ENCODE results near the gene MAT2B. TPM values are rescaled to one million over a fixed set of nuclear protein-coding genes. Genes with fewer than 3 reads are reported as not detected.

Gene MAT2B
- polyA plus RNA-seq, 1 experiment, result 86.4 TPM

DNA sequence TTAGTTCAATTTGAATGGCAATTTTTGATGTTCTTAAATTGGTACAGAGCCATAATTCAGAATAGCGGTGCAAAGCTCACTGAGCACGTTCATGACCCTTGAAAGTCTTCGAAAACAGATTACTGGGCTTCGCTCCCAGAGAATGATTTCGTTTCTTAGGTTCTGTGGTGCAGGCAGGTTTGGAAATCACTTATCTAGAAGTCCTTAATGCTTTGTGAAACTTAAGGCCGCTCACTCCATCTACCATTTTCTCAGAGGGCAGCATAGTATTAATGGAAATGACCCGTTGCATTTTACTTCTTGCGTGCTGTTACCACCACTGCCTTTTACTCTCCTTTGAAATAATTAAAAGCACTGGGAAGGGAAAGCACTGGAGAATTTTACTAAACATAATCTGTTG, 2.9 kb upstream of the MAT2B start:
- peak overlapping the region; percentile 88 for H3K4me3 ChIP-seq (ENCODE audit: low read depth, low read length)
- TF ChIP-seq, protein P1, sequence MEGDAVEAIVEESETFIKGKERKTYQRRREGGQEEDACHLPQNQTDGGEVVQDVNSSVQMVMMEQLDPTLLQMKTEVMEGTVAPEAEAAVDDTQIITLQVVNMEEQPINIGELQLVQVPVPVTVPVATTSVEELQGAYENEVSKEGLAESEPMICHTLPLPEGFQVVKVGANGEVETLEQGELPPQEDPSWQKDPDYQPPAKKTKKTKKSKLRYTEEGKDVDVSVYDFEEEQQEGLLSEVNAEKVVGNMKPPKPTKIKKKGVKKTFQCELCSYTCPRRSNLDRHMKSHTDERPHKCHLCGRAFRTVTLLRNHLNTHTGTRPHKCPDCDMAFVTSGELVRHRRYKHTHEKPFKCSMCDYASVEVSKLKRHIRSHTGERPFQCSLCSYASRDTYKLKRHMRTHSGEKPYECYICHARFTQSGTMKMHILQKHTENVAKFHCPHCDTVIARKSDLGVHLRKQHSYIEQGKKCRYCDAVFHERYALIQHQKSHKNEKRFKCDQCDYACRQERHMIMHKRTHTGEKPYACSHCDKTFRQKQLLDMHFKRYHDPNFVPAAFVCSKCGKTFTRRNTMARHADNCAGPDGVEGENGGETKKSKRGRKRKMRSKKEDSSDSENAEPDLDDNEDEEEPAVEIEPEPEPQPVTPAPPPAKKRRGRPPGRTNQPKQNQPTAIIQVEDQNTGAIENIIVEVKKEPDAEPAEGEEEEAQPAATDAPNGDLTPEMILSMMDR (IDR thresholded peaks at IDR 0.05; ENCODE audit: low read depth, low read length), result no peak
- H3K27ac ChIP-seq (ENCODE audit: low read depth, low read length), result peak overlapping the region; percentile 53
- CTCF ChIA-PET, result interaction anchor here (0.6 to 4.6 kb wide), 6 partner anchors 10 to 39 kb away, joined by 3 to 27 read pairs (median 3); no protein-coding TSS in a partner anchor
- DNase-seq (ENCODE audit: low read depth, low spot score), result no peak
- no peaks in the 10 kb centered on the region for H3K9me3 ChIP-seq (ENCODE audit: control insufficient read depth, insufficient read depth, low read length)
- POLR2A ChIA-PET, result interaction anchor here (2.3 kb wide), 1 partner anchor 42 kb away, joined by 13 read pairs; the partner anchor contains the start of genes HMMR and NUDCD2
- no peaks in the 10 kb centered on the region for H3K27me3 ChIP-seq (ENCODE audit: control insufficient read depth, insufficient read depth, low read length)

DNA sequence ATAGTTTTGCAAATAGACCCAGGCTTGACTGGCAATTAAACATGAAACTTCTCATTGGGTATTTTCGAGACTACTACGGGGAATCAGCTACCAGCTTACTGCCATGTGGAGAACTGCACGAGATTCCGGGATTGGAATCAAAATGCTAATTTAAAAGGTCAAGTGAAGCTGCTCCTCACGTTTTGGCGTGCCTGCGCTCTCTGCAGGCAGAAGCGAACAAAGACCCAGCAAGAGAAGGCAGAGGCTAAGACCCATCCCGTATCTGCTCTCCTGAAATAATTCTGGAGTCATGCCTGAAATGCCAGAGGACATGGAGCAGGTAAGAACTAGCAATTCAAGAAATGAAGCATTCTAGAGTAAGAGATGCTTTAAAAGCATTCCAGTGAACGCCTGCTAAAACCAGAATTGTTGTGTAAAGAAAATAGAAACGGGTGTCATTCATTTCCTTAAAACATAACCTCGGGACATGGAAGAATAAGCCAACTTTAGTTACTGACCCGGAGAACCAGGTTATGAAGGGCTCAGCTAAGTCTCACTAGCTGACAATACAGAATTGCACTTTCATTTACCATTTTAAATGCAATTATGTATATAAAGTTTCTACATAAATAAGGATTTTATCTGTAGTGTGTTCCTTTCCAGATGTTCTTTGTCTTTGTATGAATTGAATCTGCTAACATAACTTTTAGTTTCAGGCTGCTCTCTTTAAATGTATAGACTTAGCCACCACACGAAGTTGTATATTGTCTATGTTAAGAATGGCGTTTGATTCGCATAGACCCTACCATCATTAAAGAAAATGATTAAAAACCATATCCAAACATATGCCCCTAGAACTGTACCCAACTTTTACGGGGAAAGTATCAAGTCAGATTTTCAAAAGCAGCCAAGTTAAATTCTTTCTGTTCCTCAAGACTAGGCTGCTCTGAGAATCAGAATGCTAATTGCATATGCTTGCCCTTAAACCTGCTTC, 2.0 kb upstream of the MAT2B start:
- TF ChIP-seq, protein P1 (IDR thresholded peaks at IDR 0.05; ENCODE audit: low read depth, low read length), result peak; percentile 50
- peak overlapping the region; percentile 88 for H3K27ac ChIP-seq (ENCODE audit: low read depth, low read length)
- ChIA-PET POLR2A (interaction anchor here (2.3 kb wide), 1 partner anchor 43 kb away, joined by 13 read pairs; the partner anchor contains the start of genes HMMR and NUDCD2), CTCF (interaction anchor here (0.6 to 4.6 kb wide), 6 partner anchors 11 to 39 kb away, joined by 3 to 27 read pairs (median 3); no protein-coding TSS in a partner anchor)
- no peaks in the 10 kb centered on the region for H3K27me3 ChIP-seq (ENCODE audit: control insufficient read depth, insufficient read depth, low read length)
- peak overlapping the region; percentile 88 for H3K4me3 ChIP-seq (ENCODE audit: low read depth, low read length)
- H3K9me3 ChIP-seq (ENCODE audit: control insufficient read depth, insufficient read depth, low read length), result no peaks in the 10 kb centered on the region
- no peak for DNase-seq (ENCODE audit: low read depth, low spot score)

DNA sequence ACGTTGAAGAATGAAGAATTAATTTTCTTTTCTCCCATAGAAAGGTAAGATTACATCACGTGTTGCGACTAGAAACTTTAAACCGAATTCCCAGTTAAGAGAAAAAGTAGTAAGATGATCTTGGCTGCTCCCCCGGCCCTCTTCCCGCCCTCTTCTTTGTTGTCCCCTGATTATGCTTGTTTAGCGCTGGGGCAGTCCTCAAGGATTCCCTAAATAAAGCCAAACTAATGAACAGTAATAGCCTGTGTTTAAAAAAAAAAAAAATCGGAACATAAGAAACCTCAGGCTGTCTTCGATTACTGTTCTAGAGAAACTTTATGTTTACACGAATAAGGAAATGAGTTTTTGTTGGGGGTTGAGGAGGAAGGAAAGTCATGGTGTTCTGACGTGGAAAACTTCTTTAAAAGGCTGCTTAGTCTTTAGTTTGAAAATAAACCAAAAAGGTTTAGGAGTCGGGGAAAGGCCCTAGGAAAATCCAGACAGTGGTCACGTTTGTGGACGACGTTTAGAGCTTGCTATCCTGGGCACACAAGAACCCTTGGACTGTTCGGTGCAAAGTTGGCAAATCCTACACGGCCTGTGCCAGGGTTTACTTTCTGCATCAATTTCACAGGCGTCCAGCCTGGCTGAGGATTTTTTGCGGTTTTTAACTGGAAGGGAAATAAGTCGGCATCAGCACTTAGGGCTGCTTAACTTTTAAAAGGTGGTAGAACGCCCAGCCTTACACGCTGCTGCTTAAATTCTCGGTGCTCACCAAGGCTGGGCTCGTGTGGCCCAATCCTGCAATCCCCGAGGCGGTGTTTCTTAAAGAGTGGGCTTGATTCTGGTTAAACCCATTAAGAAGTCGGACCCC, 1.1 kb upstream of the MAT2B start:
- Histone ChIP-seq H3K4me3 (ENCODE audit: low read depth, low read length) (peak overlapping the region; percentile 88), H3K27ac (ENCODE audit: low read depth, low read length) (peak overlapping the region; percentile 88), H3K9me3 (ENCODE audit: control insufficient read depth, insufficient read depth, low read length) (no peaks in the 10 kb centered on the region), H3K27me3 (ENCODE audit: control insufficient read depth, insufficient read depth, low read length) (no peaks in the 10 kb centered on the region)
- CTCF ChIA-PET, result interaction anchor here (4.6 kb wide), 1 partner anchor 30 kb away, joined by 27 read pairs; no protein-coding TSS in a partner anchor
- DNase-seq (ENCODE audit: low read depth, low spot score), result no peak
- TF ChIP-seq, protein P1 (IDR thresholded peaks at IDR 0.05; ENCODE audit: low read depth, low read length), result no peak
- POLR2A ChIA-PET, result interaction anchor here (2.3 kb wide), 1 partner anchor 44 kb away, joined by 13 read pairs; the partner anchor contains the start of genes HMMR and NUDCD2

DNA sequence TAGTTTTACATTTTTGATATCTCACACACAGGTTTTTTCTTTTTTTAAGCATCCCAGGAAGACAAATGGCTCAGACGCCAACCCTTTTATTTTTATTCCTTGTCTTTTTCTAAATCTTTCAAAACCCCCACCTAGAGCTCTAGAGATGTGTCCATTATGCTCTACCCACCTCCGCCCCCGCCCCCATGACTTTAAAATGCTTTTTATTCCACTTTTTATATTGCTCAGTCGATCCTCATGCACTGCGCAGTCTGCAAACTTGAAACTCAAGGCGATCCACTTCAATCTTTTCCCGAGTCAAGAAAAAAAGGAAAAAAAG, 411 bp upstream of the MAT2B start:
- no peak for DNase-seq (ENCODE audit: low read depth, low spot score)
- TF ChIP-seq, protein P1 (IDR thresholded peaks at IDR 0.05; ENCODE audit: low read depth, low read length), result no peak
- peak overlapping the region; percentile 88 for H3K4me3 ChIP-seq (ENCODE audit: low read depth, low read length)
- H3K9me3 ChIP-seq (ENCODE audit: control insufficient read depth, insufficient read depth, low read length), result no peaks in the 10 kb centered on the region
- POLR2A ChIA-PET, result interaction anchor here (0.7 to 2.3 kb wide), 4 partner anchors 44 to 67 kb away, joined by 4 to 13 read pairs (median 10); partner anchors contain the start of genes CCNG1, HMMR and NUDCD2
- no peaks in the 10 kb centered on the region for H3K27me3 ChIP-seq (ENCODE audit: control insufficient read depth, insufficient read depth, low read length)
- CTCF ChIA-PET, result interaction anchor here (0.7 to 4.6 kb wide), 4 partner anchors 27 to 999 kb away, joined by 3 to 27 read pairs (median 3); partner anchors contain the start of genes HMMR and NUDCD2
- peak overlapping the region; percentile 88 for H3K27ac ChIP-seq (ENCODE audit: low read depth, low read length)
